Uterus (tissue), 4 donors: ENCODE data around the gene CPSF3. TPM values are rescaled to one million over a fixed set of nuclear protein-coding genes. Genes with fewer than 3 reads are reported as not detected.

Experiments
- DNase-seq, 2 donors: peaks; one replicate each; pipeline ENCODE4 v3.0.0-alpha.2; 2019 to 2020
- H3K27ac ChIP-seq, 2 donors: fragments of 200-600 bp; sonication (generic); 1 replicate in 1 of 2; 2 replicates in 1 of 2; pipeline ENCODE4 v1.5.1; 2016 to 2018
- H3K27me3 ChIP-seq, 2 donors: fragments of 200-600 bp; sonication (generic); one replicate each; pipeline ENCODE4 v1.5.1; 2018 to 2019; ENCODE audit warnings: control low read depth in 1 of 2
- H3K36me3 ChIP-seq, 2 donors: fragments of 200-600 bp; sonication (generic); one replicate each; pipeline ENCODE4 v1.5.1; 2019; ENCODE audit warnings: control low read depth in 1 of 2
- H3K4me1 ChIP-seq, 2 donors: fragments of 200-600 bp; sonication (generic); one replicate each; pipeline ENCODE4 v1.5.1; 2018 to 2019; ENCODE audit warnings: control low read depth in 1 of 2
- H3K4me3 ChIP-seq, 2 donors: fragments of 200-600 bp; sonication (generic); 1 replicate in 1 of 2; 2 replicates in 1 of 2; pipeline ENCODE4 v1.5.1; 2018 to 2019; ENCODE audit warnings: mild to moderate bottlenecking in 1 of 2
- H3K9me3 ChIP-seq, 2 donors: fragments of 200-600 bp; sonication (generic); one replicate each; pipeline ENCODE4 v1.5.1; 2019; ENCODE audit warnings: control low read depth in 1 of 2
- POLR2A ChIP-seq, 2 donors: fragments of 450-650 bp; IDR thresholded peaks; one replicate each; pipeline ENCODE4 v1.6.1; 2016; ENCODE audit warnings: antibody characterized with exemption in 2 of 2, mild to moderate bottlenecking in 1 of 2, moderate library complexity in 1 of 2
- intact Hi-C: fragments of 100-400 bp; cut with DNase I; formaldehyde crosslinking; loops from one replicate; pipeline ENCODE4 v1.15.1; 2023; ENCODE audit warnings: low total_unique reads
- total RNA-seq, 4 donors: library from RNA; depleted of rRNA in 3 of 4; stranded (reverse); fragments of >200 nt in 3 of 4; gene quantifications; one replicate each; pipeline versions ENCODE4 v1.1.0 to v1.2.4, GENCODE V29; 2014 to 2023
- TF ChIP-seq, protein P1 (sequence below), 4 experiments: fragments of 200-600 bp in 2 of 4; fragments of 450-650 bp in 2 of 4; sonication (generic) in 2 of 4; IDR thresholded peaks; one replicate each; pipeline ENCODE4 v1.5.1; 2016 to 2019; ENCODE audit warnings: antibody characterized with exemption in 4 of 4, mild to moderate bottlenecking in 2 of 4, moderate library complexity in 1 of 4
- donor health status: DM: yes; HTN: yes; CAD: no.

CPSF3 gene
- total RNA-seq, 4 donors from 2014 or later: 7.2 to 45.2 (median 30.3) TPM

DNA sequence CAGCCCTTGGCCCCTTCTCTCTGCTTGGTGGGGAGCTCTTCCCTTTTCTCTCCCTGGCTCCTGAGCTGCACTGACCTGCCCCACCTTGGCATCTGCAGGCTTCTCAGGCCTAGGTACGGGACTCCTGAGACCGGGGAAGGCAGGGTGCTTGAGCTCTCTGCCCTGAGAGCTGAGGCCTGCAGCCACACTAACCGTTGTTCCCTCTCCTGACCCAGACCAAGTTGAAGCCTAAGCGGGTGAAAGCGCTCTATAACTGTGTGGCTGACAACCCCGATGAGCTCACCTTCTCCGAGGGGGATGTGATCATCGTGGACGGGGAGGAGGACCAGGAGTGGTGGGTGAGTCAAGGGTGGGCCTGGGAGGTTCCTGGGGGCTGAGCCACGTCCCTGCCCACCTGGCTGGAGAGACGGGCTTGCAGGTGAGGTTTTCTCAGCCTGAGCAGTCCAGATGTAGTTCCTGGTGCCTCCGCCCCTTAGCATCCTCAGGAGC is 22.4 kb upstream of the CPSF3 start:
- H3K27ac ChIP-seq: peak overlapping the region; percentile 53 to 89
- no peaks in the 10 kb centered on the region for H3K27me3 ChIP-seq
- H3K36me3 ChIP-seq: no peaks in the 10 kb centered on the region
- intact Hi-C loops: no loop called here
- TF ChIP-seq, protein P1, sequence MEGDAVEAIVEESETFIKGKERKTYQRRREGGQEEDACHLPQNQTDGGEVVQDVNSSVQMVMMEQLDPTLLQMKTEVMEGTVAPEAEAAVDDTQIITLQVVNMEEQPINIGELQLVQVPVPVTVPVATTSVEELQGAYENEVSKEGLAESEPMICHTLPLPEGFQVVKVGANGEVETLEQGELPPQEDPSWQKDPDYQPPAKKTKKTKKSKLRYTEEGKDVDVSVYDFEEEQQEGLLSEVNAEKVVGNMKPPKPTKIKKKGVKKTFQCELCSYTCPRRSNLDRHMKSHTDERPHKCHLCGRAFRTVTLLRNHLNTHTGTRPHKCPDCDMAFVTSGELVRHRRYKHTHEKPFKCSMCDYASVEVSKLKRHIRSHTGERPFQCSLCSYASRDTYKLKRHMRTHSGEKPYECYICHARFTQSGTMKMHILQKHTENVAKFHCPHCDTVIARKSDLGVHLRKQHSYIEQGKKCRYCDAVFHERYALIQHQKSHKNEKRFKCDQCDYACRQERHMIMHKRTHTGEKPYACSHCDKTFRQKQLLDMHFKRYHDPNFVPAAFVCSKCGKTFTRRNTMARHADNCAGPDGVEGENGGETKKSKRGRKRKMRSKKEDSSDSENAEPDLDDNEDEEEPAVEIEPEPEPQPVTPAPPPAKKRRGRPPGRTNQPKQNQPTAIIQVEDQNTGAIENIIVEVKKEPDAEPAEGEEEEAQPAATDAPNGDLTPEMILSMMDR (IDR thresholded peaks at IDR 0.05): no peak
- TF ChIP-seq POLR2A (IDR thresholded peaks at IDR 0.05): no peak
- peaks cover 0 to 6% of the 10 kb centered on the region in 2 donors for H3K4me1 ChIP-seq
- no peak overlapping the region for H3K4me3 ChIP-seq
- no peaks in the 10 kb centered on the region for H3K9me3 ChIP-seq
- DNase-seq: no peak

GRCh38 chr2:9401646-9402371 is 21.6 kb upstream of the CPSF3 start:
- DNase-seq: no peak
- Histone ChIP-seq H3K27ac (peak overlapping the region in 1 of 2 donors; percentile 89), H3K27me3 (no peaks in the 10 kb centered on the region), H3K4me3 (no peak overlapping the region), H3K36me3 (no peaks in the 10 kb centered on the region), H3K4me1 (peaks cover 0 to 6% of the 10 kb centered on the region in 2 donors), H3K9me3 (no peaks in the 10 kb centered on the region)
- TF ChIP-seq, protein P1 (IDR thresholded peaks at IDR 0.05): no peak
- TF ChIP-seq POLR2A (IDR thresholded peaks at IDR 0.05): no peak
- intact Hi-C loops: no loop called here

GRCh38 chr2:9403924-9404323 is 19.5 kb upstream of the CPSF3 start:
- TF ChIP-seq POLR2A (IDR thresholded peaks at IDR 0.05): no peak
- TF ChIP-seq, protein P1 (IDR thresholded peaks at IDR 0.05): no peak
- H3K36me3 ChIP-seq: no peaks in the 10 kb centered on the region
- peak in 1 of 2 donors; percentile 1 for DNase-seq
- H3K27ac ChIP-seq: peak overlapping the region in 1 of 2 donors; percentile 18
- no peak overlapping the region for H3K4me3 ChIP-seq
- H3K9me3 ChIP-seq: no peaks in the 10 kb centered on the region
- intact Hi-C loops: no loop called here
- H3K4me1 ChIP-seq: no peaks in the 10 kb centered on the region
- no peaks in the 10 kb centered on the region for H3K27me3 ChIP-seq

DNA sequence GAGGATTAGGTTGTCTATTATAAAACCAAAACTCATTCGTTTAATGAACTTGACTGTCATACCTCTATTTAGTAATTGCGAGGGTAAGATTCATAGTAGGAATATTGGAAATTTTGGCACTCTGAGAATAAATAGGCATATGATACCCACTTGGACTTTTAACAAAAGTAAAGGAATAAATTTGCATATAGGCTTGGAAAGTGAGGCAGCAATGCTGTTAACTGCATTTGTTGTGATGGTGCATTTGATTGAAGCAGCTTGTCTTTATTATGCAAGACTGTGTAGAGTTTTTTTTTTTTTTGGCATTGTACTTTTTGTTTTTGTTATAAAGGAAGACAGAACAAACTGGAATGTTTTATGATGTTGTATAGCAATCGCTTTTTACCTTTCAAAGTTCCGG is 19.0 kb upstream of the CPSF3 start:
- no peaks in the 10 kb centered on the region for H3K36me3 ChIP-seq
- intact Hi-C loops: no loop called here
- DNase-seq: no peak
- H3K9me3 ChIP-seq: no peaks in the 10 kb centered on the region
- TF ChIP-seq, protein P1 (IDR thresholded peaks at IDR 0.05): no peak
- TF ChIP-seq POLR2A (IDR thresholded peaks at IDR 0.05): no peak
- no peaks in the 10 kb centered on the region for H3K4me1 ChIP-seq
- H3K27me3 ChIP-seq: no peaks in the 10 kb centered on the region
- H3K27ac ChIP-seq: peak overlapping the region in 1 of 2 donors; percentile 18
- H3K4me3 ChIP-seq: no peak overlapping the region

GRCh38 chr2:9405636-9406035 is 17.8 kb upstream of the CPSF3 start:
- no peak overlapping the region for H3K27ac ChIP-seq
- TF ChIP-seq, protein P1 (IDR thresholded peaks at IDR 0.05): no peak
- no peak for TF ChIP-seq POLR2A (IDR thresholded peaks at IDR 0.05)
- no peaks in the 10 kb centered on the region for H3K27me3 ChIP-seq
- no peaks in the 10 kb centered on the region for H3K36me3 ChIP-seq
- intact Hi-C loops: no loop called here
- H3K4me3 ChIP-seq: no peak overlapping the region
- no peaks in the 10 kb centered on the region for H3K4me1 ChIP-seq
- peak in 1 of 2 donors; percentile 11 for DNase-seq
- H3K9me3 ChIP-seq: no peaks in the 10 kb centered on the region
